RWPE1 (cell line): ENCODE measurements around the gene SCO2.
A peak's percentile ranks its signal among the peaks of the same experiment; 100 is the strongest.

Experiments
- CTCF ChIA-PET: fragments of 350-600 bp; sonication (Branson Sonifier 250); formaldehyde crosslinking; extraction: SDS; loops from one replicate; lab custom pipeline; 2021; lab: Yijun Ruan, JAX
- POLR2A ChIA-PET: fragments of 400-600 bp; formaldehyde crosslinking; extraction: SDS; loops from one replicate; lab custom pipeline; 2020; ENCODE audit warnings: antibody characterized with exemption; ENCODE audit not compliant: low non-redundant PET; lab: Yijun Ruan, JAX
- DNase-seq: peaks from one replicate; pipeline ENCODE4 v3.0.0; 2012; ENCODE audit warnings: low spot score
- H3K27ac ChIP-seq: fragments of 450-650 bp; 2 replicates; pipeline ENCODE4 v1.5.1; 2017
- TF ChIP-seq, protein P1 (sequence below): fragments of 450-650 bp; conservative IDR thresholded peaks from 2 replicates; pipeline ENCODE4 v1.5.1; 2017; ENCODE audit warnings: low read depth, mild to moderate bottlenecking

Gene SCO2

GRCh38 chr22:50517495-50518260 lies 7.7 kb downstream of the SCO2 start:
- peak overlapping the region; percentile 16; the same call in 1 of the 2 replicates for H3K27ac ChIP-seq
- ChIA-PET POLR2A (no interaction called here), CTCF (no interaction called here)
- no peak for DNase-seq
- TF ChIP-seq, protein P1, sequence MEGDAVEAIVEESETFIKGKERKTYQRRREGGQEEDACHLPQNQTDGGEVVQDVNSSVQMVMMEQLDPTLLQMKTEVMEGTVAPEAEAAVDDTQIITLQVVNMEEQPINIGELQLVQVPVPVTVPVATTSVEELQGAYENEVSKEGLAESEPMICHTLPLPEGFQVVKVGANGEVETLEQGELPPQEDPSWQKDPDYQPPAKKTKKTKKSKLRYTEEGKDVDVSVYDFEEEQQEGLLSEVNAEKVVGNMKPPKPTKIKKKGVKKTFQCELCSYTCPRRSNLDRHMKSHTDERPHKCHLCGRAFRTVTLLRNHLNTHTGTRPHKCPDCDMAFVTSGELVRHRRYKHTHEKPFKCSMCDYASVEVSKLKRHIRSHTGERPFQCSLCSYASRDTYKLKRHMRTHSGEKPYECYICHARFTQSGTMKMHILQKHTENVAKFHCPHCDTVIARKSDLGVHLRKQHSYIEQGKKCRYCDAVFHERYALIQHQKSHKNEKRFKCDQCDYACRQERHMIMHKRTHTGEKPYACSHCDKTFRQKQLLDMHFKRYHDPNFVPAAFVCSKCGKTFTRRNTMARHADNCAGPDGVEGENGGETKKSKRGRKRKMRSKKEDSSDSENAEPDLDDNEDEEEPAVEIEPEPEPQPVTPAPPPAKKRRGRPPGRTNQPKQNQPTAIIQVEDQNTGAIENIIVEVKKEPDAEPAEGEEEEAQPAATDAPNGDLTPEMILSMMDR, result no peak

DNA sequence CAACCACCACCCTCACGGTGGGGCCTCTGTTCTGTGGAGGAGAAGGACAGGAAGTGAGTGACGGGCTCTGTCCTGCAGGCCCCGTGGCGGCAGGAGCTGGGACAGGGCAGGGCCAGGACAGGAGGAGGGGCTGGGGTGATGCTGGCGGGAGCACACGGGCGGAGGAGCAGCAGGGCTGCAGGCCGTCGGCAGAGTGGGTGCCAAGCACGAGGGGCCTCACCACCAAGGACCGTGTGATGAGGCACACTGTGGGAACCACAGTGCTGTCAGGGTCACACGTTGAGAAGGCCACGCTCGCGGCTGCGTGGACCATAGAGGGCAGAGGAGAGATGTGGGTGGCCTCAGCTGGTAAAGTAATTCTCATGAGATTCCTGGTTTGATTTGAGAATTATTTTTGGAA lies 8.5 kb downstream of the SCO2 start:
- POLR2A ChIA-PET, result no interaction called here
- 0 out of 2 replicates have a peak overlapping the region, but pooled peaks have one; percentile 11 for H3K27ac ChIP-seq
- TF ChIP-seq, protein P1, result no peak
- no peak for DNase-seq
- CTCF ChIA-PET, result no interaction called here

DNA sequence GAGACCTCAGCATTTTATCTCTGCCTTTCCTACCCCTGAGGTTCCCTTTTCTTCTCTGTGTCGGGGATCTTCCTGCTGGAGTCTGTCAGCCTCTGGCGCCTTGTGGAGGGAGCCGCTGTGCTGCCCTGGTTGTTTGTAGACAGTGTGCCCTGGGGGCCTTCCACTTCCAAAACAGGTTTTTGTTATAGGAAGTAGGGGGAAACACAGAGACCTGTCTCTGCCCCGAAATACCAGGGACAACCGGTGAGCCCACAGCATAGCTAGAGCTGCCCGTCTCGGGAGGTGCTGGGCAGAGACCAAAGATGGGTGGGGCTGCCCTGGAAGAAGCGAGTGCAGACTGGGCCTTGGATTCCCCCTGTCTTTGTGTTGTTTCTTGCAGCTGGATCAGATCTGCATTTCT lies 9.3 kb downstream of the SCO2 start:
- peak overlapping the region; percentile 11; the same call in 1 of the 2 replicates for H3K27ac ChIP-seq
- CTCF ChIA-PET, result no interaction called here
- DNase-seq, result no peak
- POLR2A ChIA-PET, result no interaction called here
- TF ChIP-seq, protein P1, result no peak

GRCh38 chr22:50513175-50513574 lies 12.2 kb downstream of the SCO2 start:
- ChIA-PET CTCF (no interaction called here), POLR2A (no interaction called here)
- DNase-seq, result no peak
- TF ChIP-seq, protein P1, result no peak
- no peak overlapping the region for H3K27ac ChIP-seq

DNA sequence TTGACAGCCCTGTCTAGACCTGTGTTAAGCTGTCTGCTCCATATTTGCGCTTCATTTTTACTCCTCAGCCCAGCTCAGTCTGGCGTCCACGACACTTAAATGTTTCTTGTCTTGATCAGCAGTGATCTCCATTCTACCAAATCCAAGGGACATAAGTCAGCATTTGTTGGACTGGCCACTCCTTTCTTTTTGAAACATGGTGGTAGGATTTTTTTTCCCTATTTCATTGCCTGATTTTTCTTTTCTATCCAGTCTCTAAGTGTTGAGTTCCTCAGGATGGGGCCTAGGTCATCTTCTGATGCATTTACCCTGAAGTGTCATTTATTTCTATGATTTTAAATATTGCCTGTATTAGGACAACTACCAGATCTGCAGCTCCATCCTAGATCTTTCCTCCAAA lies 16.5 kb downstream of the SCO2 start:
- H3K27ac ChIP-seq, result no peak overlapping the region
- ChIA-PET CTCF (no interaction called here), POLR2A (no interaction called here)
- DNase-seq, result no peak
- TF ChIP-seq, protein P1, result no peak

DNA sequence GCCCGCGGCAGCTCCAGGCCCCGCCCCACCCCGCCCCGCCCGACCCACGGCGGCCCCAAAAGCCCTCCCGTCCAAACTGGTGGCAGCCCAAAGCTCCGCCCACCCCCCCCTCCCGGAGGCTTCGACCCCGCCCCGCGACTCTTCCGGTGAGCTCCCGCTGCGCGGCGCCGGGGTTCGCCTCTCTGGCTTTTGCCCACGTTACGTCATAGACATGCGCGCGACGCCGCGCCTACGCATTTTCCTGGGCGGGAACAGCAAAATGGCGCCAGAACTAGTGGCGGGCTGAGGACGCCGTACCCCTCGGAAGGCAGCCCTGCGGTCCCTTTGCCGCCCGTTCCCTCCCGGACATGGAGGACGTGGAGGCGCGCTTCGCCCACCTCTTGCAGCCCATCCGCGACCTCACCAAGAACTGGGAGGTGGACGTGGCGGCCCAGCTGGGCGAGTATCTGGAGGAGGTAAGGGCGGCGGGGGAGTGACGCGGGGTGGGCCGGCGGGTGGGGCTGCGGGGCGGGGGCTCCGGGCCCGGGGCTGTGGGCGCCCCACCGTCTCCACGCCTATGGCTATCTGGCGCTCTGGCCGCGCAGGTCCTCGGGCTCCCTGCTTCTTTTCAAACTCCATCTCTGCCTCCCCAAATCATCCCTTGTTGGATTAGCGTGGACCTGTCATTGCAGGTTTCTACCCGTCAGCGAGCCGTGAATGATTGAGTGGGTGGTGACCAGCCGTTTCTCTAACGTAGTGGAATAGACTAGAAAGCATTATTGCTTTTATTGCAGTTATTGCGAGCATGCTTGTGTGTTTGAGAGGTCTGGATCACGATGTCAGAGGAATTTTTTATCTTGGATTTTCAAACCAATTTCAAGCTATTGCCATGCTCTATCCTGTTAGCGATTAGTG lies 17.2 kb downstream of the SCO2 start, which contains the start of gene NCAPH2:
TSS of gene NCAPH2 (plus strand) at position 234 of the 894 bp plus-strand sequence. CDS start at position 348, 114 bp downstream.
- ChIA-PET CTCF (no interaction called here), POLR2A (interaction anchor here (0.6 to 0.8 kb wide), 3 partner anchors 15 to 55 kb away, joined by 4 to 5 read pairs (median 4); partner anchors contain the start of gene SCO2)
- peak within 1 kb of the TSS; percentile 91 for H3K27ac ChIP-seq
- TF ChIP-seq, protein P1, result no peak
- peak; percentile 99 for DNase-seq
